Right atrium auricular region (tissue), 2 donors: Measurements from ENCODE around the gene OR8D1. TPM values are rescaled to one million over a fixed set of nuclear protein-coding genes. Genes with fewer than 3 reads are reported as not detected.

Source experiments
- DNase-seq: peaks from one replicate; pipeline ENCODE4 v3.0.0-alpha.2; 2019; ENCODE audit warnings: low spot score
- H3K27ac ChIP-seq, 2 donors: fragments of 200-600 bp; sonication (generic); 1 replicate in 1 of 2; 2 replicates in 1 of 2; pipeline ENCODE4 v1.5.1; 2016 to 2019
- H3K27me3 ChIP-seq, 2 donors: fragments of 200-600 bp; sonication (generic); one replicate each; pipeline versions ENCODE4 v1.5.1 to v1.6.0; 2017 to 2019
- H3K36me3 ChIP-seq: fragments of 200-600 bp; sonication (generic); one replicate; pipeline ENCODE4 v1.5.1; 2016
- H3K4me1 ChIP-seq, 2 donors: fragments of 200-600 bp; sonication (generic); one replicate each; pipeline versions ENCODE4 v1.5.1 to v1.6.0; 2017 to 2019
- H3K4me3 ChIP-seq, 2 donors: fragments of 200-600 bp; sonication (generic); 1 replicate in 1 of 2; 2 replicates in 1 of 2; pipeline ENCODE4 v1.5.1; 2017 to 2019; ENCODE audit warnings: mild to moderate bottlenecking in 1 of 2, moderate library complexity in 1 of 2
- H3K9me3 ChIP-seq, 2 donors: fragments of 200-600 bp; sonication (generic); one replicate each; pipeline ENCODE4 v1.5.1; 2019
- CTCF ChIP-seq, 2 donors: fragments of 200-600 bp; sonication (generic); IDR thresholded peaks; one replicate each; pipeline ENCODE4 v1.5.1; 2019; ENCODE audit warnings: antibody characterized with exemption in 2 of 2
- total RNA-seq, 2 donors: library from RNA; depleted of rRNA; stranded (reverse); fragments of >200 nt; gene quantifications; one replicate each; pipeline ENCODE4 v1.1.0, GENCODE V29; 2016

Gene OR8D1
- total RNA-seq, 2 donors from 2014 or later = not detected

- Histone ChIP-seq H3K4me3 (no peak within 1 kb of the TSS), H3K27me3 (no peaks in the 10 kb centered on the region), H3K4me1 (no peaks in the 10 kb centered on the region), H3K36me3 (no peaks in the 10 kb centered on the region), H3K9me3 (no peaks in the 10 kb centered on the region), H3K27ac (no peak within 1 kb of the TSS)
- TF ChIP-seq CTCF (IDR thresholded peaks at IDR 0.05) = no peak
- DNase-seq = no peak
Observed at GRCh38 chr11:124256076-124256475, 57.7 kb downstream of the OR8D1 start, which contains the start of gene OR8G5. TSS of gene OR8G5 (plus strand) at chr11:124256376. CDS start at chr11:124264932, 8,556 bp downstream.

Other genes starting within 250 kb of the OR8D1 start
- gene VWA5A, start 198.5 kb downstream of the OR8D1 start, total RNA-seq = 1 to 10 TPM; 2.6 to 6.9 TPM
- gene OR10D3, start 130.6 kb downstream of the OR8D1 start, total RNA-seq = not detected
- not detected for gene OR8G1, start 72.9 kb downstream of the OR8D1 start, total RNA-seq
- gene OR8G5, start 57.6 kb downstream of the OR8D1 start, total RNA-seq = not detected
- not detected for gene OR8D2, start 6.2 kb upstream of the OR8D1 start, total RNA-seq
- not detected for gene OR8B2, start 70.5 kb upstream of the OR8D1 start, total RNA-seq
- gene OR8B3, start 85.1 kb upstream of the OR8D1 start, total RNA-seq = not detected
- not detected for gene OR8B4, start 110.9 kb upstream of the OR8D1 start, total RNA-seq
- gene OR8B8, start 131.7 kb upstream of the OR8D1 start, total RNA-seq = not detected
- gene OR8B12, start 229.7 kb upstream of the OR8D1 start, total RNA-seq = not detected